H1 (cell line): ENCODE results near the gene ADCK1. TPM values are rescaled to one million over a fixed set of nuclear protein-coding genes. Genes with fewer than 3 reads are reported as not detected.

ENCODE experiments used
- CTCF ChIA-PET: fragments of 300-600 bp; sonication (Branson Sonifier 250); formaldehyde crosslinking; loops from one replicate; lab custom pipeline; 2021; ENCODE audit not compliant: partially characterized antibody; lab: Charles Lee
- POLR2A ChIA-PET: fragments of 300-600 bp; sonication (Branson Sonifier 250); formaldehyde crosslinking; loops from one replicate; lab custom pipeline; 2021; ENCODE audit warnings: inconsistent platforms; ENCODE audit not compliant: partially characterized antibody; lab: Charles Lee
- DNase-seq, 2 experiments: peaks; one replicate each; pipeline versions ENCODE4 v3.0.0 to v3.0.0-alpha.2; 2010 to 2022; ENCODE audit warnings: low spot score in 2 of 2, low read depth in 1 of 2, mixed read lengths in 1 of 2
- FAIRE-seq: peaks from 2 replicates; lab custom pipeline; 2011; peaks lifted over from hg19 to GRCh38; lab: Jason Lieb, UNC
- H2AFZ ChIP-seq: 2 replicates; pipeline ENCODE4 v1.8.1; 2012; ENCODE audit warnings: low read length, inconsistent platforms
- H2AK5ac ChIP-seq: 2 replicates; pipeline ENCODE4 v1.6.1; 2013; ENCODE audit warnings: low read depth, low read length
- H2BK120ac ChIP-seq: replicated peaks from 2 replicates; pipeline ENCODE3; 2013; ENCODE audit warnings: low read depth, low read length, inconsistent platforms
- H2BK12ac ChIP-seq: 2 replicates; pipeline ENCODE4 v1.6.1; 2013; ENCODE audit warnings: low read depth, low read length
- H2BK15ac ChIP-seq: 2 replicates; pipeline ENCODE4 v1.6.1; 2013; ENCODE audit warnings: low read length
- H2BK20ac ChIP-seq: 2 replicates; pipeline ENCODE4 v1.6.1; 2013; ENCODE audit warnings: low read length
- H2BK5ac ChIP-seq: 2 replicates; pipeline ENCODE4 v1.6.1; 2013; ENCODE audit warnings: low read depth, low read length
- H3K14ac ChIP-seq: 2 replicates; pipeline ENCODE4 v1.6.1; 2013; ENCODE audit warnings: inconsistent platforms; ENCODE audit not compliant: insufficient read length
- H3K18ac ChIP-seq: 2 replicates; pipeline ENCODE4 v1.6.1; 2013; ENCODE audit warnings: low read length; ENCODE audit errors: extremely low read depth
- H3K23ac ChIP-seq: 2 replicates; pipeline ENCODE4 v1.6.1; 2013; ENCODE audit warnings: inconsistent platforms; ENCODE audit not compliant: insufficient read length
- H3K23me2 ChIP-seq: 2 replicates; pipeline ENCODE4 v1.6.1; 2013; ENCODE audit warnings: low read depth, low read length
- H3K27ac ChIP-seq: 2 replicates; pipeline ENCODE4 v1.6.1; 2011; ENCODE audit warnings: low read depth, low read length, inconsistent platforms
- H3K27me3 ChIP-seq, 4 experiments: replicated peaks in 1 of 4; 1 replicate in 1 of 4; 2 replicates in 3 of 4; pipeline versions ENCODE4 v1.6.1 to v1.8.1; 2011 to 2013; ENCODE audit warnings: low read length in 3 of 4, mild to moderate bottlenecking in 3 of 4, inconsistent platforms in 2 of 4, mixed read lengths in 2 of 4, moderate library complexity in 1 of 4; ENCODE audit not compliant: control insufficient read depth in 3 of 4, insufficient read depth in 3 of 4; ENCODE audit errors: extremely low read depth in 1 of 4
- H3K36me3 ChIP-seq, 4 experiments: 2 replicates each; pipeline versions ENCODE4 v1.6.1 to v1.8.1; 2011 to 2013; ENCODE audit warnings: mild to moderate bottlenecking in 4 of 4, low read length in 3 of 4, moderate library complexity in 2 of 4, control low read depth in 1 of 4, inconsistent platforms in 1 of 4; ENCODE audit not compliant: insufficient read depth in 4 of 4, control insufficient read depth in 2 of 4
- H3K4ac ChIP-seq: replicated peaks from 2 replicates; pipeline ENCODE3; 2013; ENCODE audit warnings: low read length, low read depth, mixed read lengths, inconsistent platforms; ENCODE audit not compliant: insufficient read length
- H3K4me1 ChIP-seq, 4 experiments: replicated peaks in 1 of 4; 1 replicate in 1 of 4; 2 replicates in 3 of 4; pipeline versions ENCODE4 v1.6.1 to v1.8.1; 2011 to 2013; ENCODE audit warnings: low read length in 3 of 4, inconsistent platforms in 2 of 4, mixed read lengths in 1 of 4; ENCODE audit not compliant: insufficient read depth in 4 of 4, control insufficient read depth in 3 of 4
- H3K4me2 ChIP-seq, 2 experiments: 2 replicates each; pipeline versions ENCODE4 v1.6.1 to v1.8.1; 2011 to 2013; ENCODE audit warnings: low read depth in 2 of 2, low read length in 2 of 2, control low read depth in 1 of 2, inconsistent platforms in 1 of 2, mild to moderate bottlenecking in 1 of 2; ENCODE audit not compliant: insufficient read depth in 1 of 2
- H3K4me3 ChIP-seq, 4 experiments: fragments of 200-600, 300-600 bp in 1 of 4; sonication (generic), shearing (Covaris generic), sonication (Bioruptor Twin) in 1 of 4; 2 replicates each; pipeline versions ENCODE4 v1.5.1 to v1.8.1; 2011 to 2016; ENCODE audit warnings: low read length in 4 of 4, low read depth in 3 of 4, control low read depth in 2 of 4, inconsistent platforms in 2 of 4, mild to moderate bottlenecking in 2 of 4, mixed read lengths in 1 of 4, moderate library complexity in 1 of 4; ENCODE audit not compliant: insufficient read depth in 2 of 4; ENCODE audit errors: extremely low read depth in 1 of 4
- H3K56ac ChIP-seq: replicated peaks from 2 replicates; pipeline ENCODE3; 2013; ENCODE audit warnings: low read depth, mild to moderate bottlenecking, mixed read lengths, low read length, inconsistent platforms; ENCODE audit not compliant: insufficient read length
- H3K79me1 ChIP-seq: 2 replicates; pipeline ENCODE4 v1.6.1; 2013; ENCODE audit warnings: low read depth, low read length, control low read depth
- H3K79me2 ChIP-seq, 2 experiments: 2 replicates each; pipeline versions ENCODE4 v1.6.1 to v1.8.1; 2012 to 2013; ENCODE audit warnings: low read length in 2 of 2, mild to moderate bottlenecking in 2 of 2, inconsistent platforms in 1 of 2; ENCODE audit not compliant: insufficient read depth in 2 of 2, control insufficient read depth in 1 of 2
- H3K9ac ChIP-seq, 4 experiments: replicated peaks in 1 of 4; 1 replicate in 1 of 4; 2 replicates in 3 of 4; pipeline versions ENCODE4 v1.6.1 to v1.8.1; 2011 to 2013; ENCODE audit warnings: low read depth in 3 of 4, low read length in 3 of 4, control low read depth in 2 of 4, mild to moderate bottlenecking in 2 of 4, moderate library complexity in 2 of 4, inconsistent platforms in 1 of 4; ENCODE audit errors: extremely low read depth in 1 of 4
- H3K9me3 ChIP-seq, 2 experiments: 2 replicates each; pipeline versions ENCODE4 v1.6.1 to v1.8.1; 2012 to 2013; ENCODE audit warnings: mild to moderate bottlenecking in 2 of 2, moderate library complexity in 2 of 2, control low read depth in 1 of 2, inconsistent platforms in 1 of 2, low read depth in 1 of 2, low read length in 1 of 2, mixed read lengths in 1 of 2; ENCODE audit not compliant: insufficient read depth in 2 of 2
- H4K20me1 ChIP-seq, 2 experiments: replicated peaks in 1 of 2; 2 replicates each; pipeline versions ENCODE3 to v1.8.1; 2011 to 2013; ENCODE audit warnings: inconsistent platforms in 2 of 2, low read length in 2 of 2, mild to moderate bottlenecking in 1 of 2; ENCODE audit not compliant: insufficient read depth in 2 of 2, control insufficient read depth in 1 of 2
- H4K5ac ChIP-seq: 2 replicates; pipeline ENCODE4 v1.6.1; 2013; ENCODE audit warnings: low read length, low read depth, mixed read lengths, inconsistent platforms; ENCODE audit not compliant: insufficient read length
- H4K8ac ChIP-seq: 2 replicates; pipeline ENCODE4 v1.8.0; 2013; ENCODE audit warnings: mild to moderate bottlenecking, moderate library complexity, low read length, inconsistent platforms; ENCODE audit not compliant: insufficient read depth; ENCODE audit errors: extremely low read depth
- H4K91ac ChIP-seq: replicated peaks from 2 replicates; pipeline ENCODE3; 2013; ENCODE audit warnings: low read length, mixed read lengths, inconsistent platforms; ENCODE audit not compliant: insufficient read length
- BCL11A ChIP-seq, 2 experiments: IDR thresholded peaks; one replicate each; pipeline ENCODE4 v1.6.1; 2011; ENCODE audit warnings: low read depth in 2 of 2, low read length in 2 of 2, mild to moderate bottlenecking in 2 of 2
- CBX5 ChIP-seq: fragments of 300-800, 300-1000 bp; sonication (generic); IDR thresholded peaks from 2 replicates; pipeline ENCODE4 v1.7.1; 2016; ENCODE audit warnings: antibody characterized with exemption, low read length, low read depth
- CREB1 ChIP-seq: IDR thresholded peaks from 2 replicates; pipeline ENCODE4 v1.6.1; 2012; ENCODE audit warnings: inconsistent platforms
- FOSL1 ChIP-seq: IDR thresholded peaks from 2 replicates; pipeline ENCODE4 v1.6.1; 2011; ENCODE audit warnings: mild to moderate bottlenecking, low read depth, low read length, moderate library complexity; ENCODE audit not compliant: insufficient read depth
- JUN ChIP-seq: IDR thresholded peaks from 2 replicates; pipeline ENCODE4 v1.6.1; 2011; ENCODE audit warnings: low read depth, mild to moderate bottlenecking, improper control_type of control experiment, low read length
- KDM4A ChIP-seq: IDR thresholded peaks from one replicate; pipeline ENCODE4 v1.7.1; 2012; ENCODE audit warnings: low read depth, mild to moderate bottlenecking, moderate library complexity, low read length, inconsistent platforms; ENCODE audit not compliant: severe bottlenecking
- KDM5A ChIP-seq: fragments of 200-600 bp; IDR thresholded peaks from 2 replicates; pipeline ENCODE4 v1.7.1; 2012; ENCODE audit warnings: mild to moderate bottlenecking, low read length, inconsistent platforms, mixed read lengths
- RBBP5 ChIP-seq: IDR thresholded peaks from 2 replicates; pipeline ENCODE4 v1.7.1; 2012; ENCODE audit warnings: low read depth, mild to moderate bottlenecking, inconsistent platforms, low read length, moderate library complexity, borderline replicate concordance
- WGBS, 2 experiments: shearing (Covaris generic) in 1 of 2; methylation state at CpG; one replicate each; pipeline versions ENCODE4 v1.1.6 to v1.1.7; 2013 to 2015; ENCODE audit warnings: low lambda C conversion rate in 2 of 2, mixed read lengths in 2 of 2, inconsistent platforms in 1 of 2, low coverage in 1 of 2, missing lambda C conversion rate in 1 of 2; ENCODE audit not compliant: insufficient replicate concordance in 2 of 2, insufficient coverage in 1 of 2, insufficient read length in 1 of 2; ENCODE audit errors: extremely low coverage in 1 of 2, missing lambda C conversion rate in 1 of 2; 5-methylcytosine and 5-hydroxymethylcytosine counted together
- polyA plus RNA-seq, 7 experiments: library from polyadenylated mRNA; depleted of rRNA in 3 of 7; stranded (reverse) in 5 of 7; unstranded in 2 of 7; fragments of >200 nt in 5 of 7; fragments of 200-250 nt in 2 of 7; gene quantifications; 1 replicate in 5 of 7; 2 replicates in 1 of 7; 4 replicates in 1 of 7; pipeline versions ENCODE4 v1.2.1 to v1.2.3, GENCODE V29; 2011 to 2013; ENCODE audit warnings: missing spikeins in 2 of 7, mixed read lengths in 2 of 7
- total RNA-seq: library from RNA; stranded (reverse); fragmentation: NEBNext Ultra II Directional; extraction: Animal tissue kit (Norgen Biotek cat#: 25700); gene quantifications from 2 replicates; pipeline ENCODE4 v1.2.1, GENCODE V29; 2021
- TF ChIP-seq, protein P1 (sequence below): IDR thresholded peaks from 2 replicates; pipeline ENCODE4 v1.6.1; 2012; ENCODE audit warnings: low read length, inconsistent platforms

Gene ADCK1
- total and polyA plus RNA-seq, 2 of the 8 experiments (the other 6 are each of a cell fraction or from before 2014, with no cell fraction given), result 11.0 to 16.8 TPM

DNA sequence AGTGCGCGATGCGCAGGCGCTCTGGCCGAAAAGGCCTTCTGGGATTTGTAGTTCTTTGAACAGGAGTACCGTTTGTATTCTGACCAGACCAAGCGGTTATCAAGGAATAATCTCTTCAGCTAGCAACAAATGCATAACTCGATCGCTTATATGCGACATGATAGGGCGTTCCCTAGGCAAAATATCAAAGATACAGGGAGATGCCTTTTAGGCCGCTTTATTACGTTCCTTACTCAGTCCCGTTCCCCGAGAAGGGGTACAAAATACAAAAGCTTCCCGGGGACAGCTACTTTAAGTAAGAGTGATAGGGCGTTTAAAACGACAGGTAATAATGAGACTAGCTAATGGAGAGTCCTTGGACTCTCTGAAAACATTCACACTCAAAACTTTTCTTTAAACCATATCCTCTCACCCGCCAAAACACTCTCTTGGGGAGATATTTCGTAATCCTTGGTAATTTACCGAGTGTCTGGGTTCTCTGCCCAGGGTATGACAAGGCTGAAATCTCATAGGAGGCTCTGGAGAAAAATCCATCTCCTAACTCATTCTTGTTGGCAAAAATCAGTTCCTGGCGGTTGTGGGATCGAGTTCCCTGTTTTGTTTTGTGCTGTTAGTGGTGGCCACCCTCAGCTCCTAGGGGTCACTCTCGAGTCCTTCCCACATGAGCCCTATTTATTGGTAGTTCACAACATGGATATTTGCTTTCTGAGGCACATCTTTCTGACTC lies 38.5 kb upstream of the ADCK1 start:
- H3K56ac ChIP-seq, result no peak overlapping the region
- H3K79me1 ChIP-seq, result peaks cover 4% of the 10 kb centered on the region; the same call in 1 of the 2 replicates
- DNase-seq (no peak), FAIRE-seq (no peak)
- peak overlapping the region; percentile 51; the same call in 1 of the 2 replicates for H3K18ac ChIP-seq
- H2BK5ac ChIP-seq, result peak overlapping the region; percentile 45
- CTCF ChIA-PET, result interaction anchor here (0.7 to 5.0 kb wide), 23 partner anchors 9 to 260 kb away, joined by 3 to 27 read pairs (median 4); partner anchors contain the start of gene ADCK1
- no peak overlapping the region for H4K8ac ChIP-seq
- H2AFZ ChIP-seq, result peak overlapping the region; percentile 99
- 0 out of 2 replicates have a peak overlapping the region, but pooled peaks have one; percentile 97 for H2BK15ac ChIP-seq
- no peak overlapping the region for H2BK120ac ChIP-seq
- H2BK12ac ChIP-seq, result no peak overlapping the region; the same call in 1 of the 2 replicates
- peaks cover 7% of the 10 kb centered on the region for H3K23me2 ChIP-seq
- no peak overlapping the region for H2BK20ac ChIP-seq
- no peaks in the 10 kb centered on the region for H3K27me3 ChIP-seq
- H3K4me1 ChIP-seq, result peaks cover 1 to 13% (median 7%) of the 10 kb centered on the region in 4 experiments; a peak in 4 of 7 replicates
- peak overlapping the region; percentile 86 to 93 for H3K4me2 ChIP-seq
- H3K36me3 ChIP-seq, result peaks cover 0 to 5% (median 0%) of the 10 kb centered on the region in 4 experiments; a peak in 2 of 8 replicates
- peak overlapping the region; percentile 87 to 100 (median 100) for H3K4me3 ChIP-seq
- H4K91ac ChIP-seq, result no peak overlapping the region
- no peak overlapping the region for H2AK5ac ChIP-seq
- no peaks in the 10 kb centered on the region for H3K9me3 ChIP-seq
- H3K79me2 ChIP-seq, result peaks cover 10 to 41% of the 10 kb centered on the region in 2 experiments
- no peak overlapping the region for H3K14ac ChIP-seq
- POLR2A ChIA-PET, result interaction anchor here (0.6 to 2.2 kb wide), 10 partner anchors 14 to 71 kb away, joined by 3 to 7 read pairs (median 4); partner anchors contain the start of genes ADCK1 and SLIRP
- H4K20me1 ChIP-seq, result peaks cover 0 to 9% of the 10 kb centered on the region in 2 experiments
- H4K5ac ChIP-seq, result no peak overlapping the region
- no peak overlapping the region for H3K27ac ChIP-seq
- 5% methylated on average over 24 of the region's 24 CpGs; no CpG with 5 or more reads in 1 of the 2 experiments for WGBS, 2 experiments
- H3K9ac ChIP-seq, result peak overlapping the region in 2 of 4 experiments; percentile 9 to 87; a peak in 4 of 7 replicates
- H3K4ac ChIP-seq, result no peak overlapping the region
- no peak overlapping the region for H3K23ac ChIP-seq
- TF ChIP-seq RBBP5, result 0 out of 2 replicates have a peak, but pooled peaks have one; percentile 8
- no peak for TF ChIP-seq JUN
- peak; percentile 31 for TF ChIP-seq KDM4A
- TF ChIP-seq, protein P1, sequence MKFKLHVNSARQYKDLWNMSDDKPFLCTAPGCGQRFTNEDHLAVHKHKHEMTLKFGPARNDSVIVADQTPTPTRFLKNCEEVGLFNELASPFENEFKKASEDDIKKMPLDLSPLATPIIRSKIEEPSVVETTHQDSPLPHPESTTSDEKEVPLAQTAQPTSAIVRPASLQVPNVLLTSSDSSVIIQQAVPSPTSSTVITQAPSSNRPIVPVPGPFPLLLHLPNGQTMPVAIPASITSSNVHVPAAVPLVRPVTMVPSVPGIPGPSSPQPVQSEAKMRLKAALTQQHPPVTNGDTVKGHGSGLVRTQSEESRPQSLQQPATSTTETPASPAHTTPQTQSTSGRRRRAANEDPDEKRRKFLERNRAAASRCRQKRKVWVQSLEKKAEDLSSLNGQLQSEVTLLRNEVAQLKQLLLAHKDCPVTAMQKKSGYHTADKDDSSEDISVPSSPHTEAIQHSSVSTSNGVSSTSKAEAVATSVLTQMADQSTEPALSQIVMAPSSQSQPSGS, result no peak
- TF ChIP-seq BCL11A (IDR thresholded peaks at IDR 0.05; ENCODE audit: low read depth in 2 of 2, low read length in 2 of 2), result no peak
- TF ChIP-seq KDM5A, result no peak
- no peak for TF ChIP-seq CBX5
- no peak; the same call in 1 of the 2 replicates for TF ChIP-seq CREB1
- no peak for TF ChIP-seq FOSL1
